Left lung (tissue), 10 donors: ENCODE data around the gene CREB3L2. TPM values are rescaled to one million over a fixed set of nuclear protein-coding genes. Genes with fewer than 3 reads are reported as not detected.

Source experiments
- ATAC-seq: fragments of 200-7000 bp; cut with Tn5 transposase; one replicate; pipeline ENCODE4 v1.9.1; 2020; ENCODE audit warnings: moderate library complexity
- DNase-seq, 4 donors: peaks; one replicate each; pipeline ENCODE4 v3.0.0-alpha.2; 2013 to 2020
- H3K27ac ChIP-seq, 2 donors: fragments of 200-600 bp; sonication (generic) in 1 of 2; one replicate each; pipeline versions ENCODE4 v1.5.0 to v1.8.0; 2020 to 2021
- H3K27me3 ChIP-seq, 2 donors: fragments of 200-600 bp; sonication (generic) in 1 of 2; one replicate each; pipeline versions ENCODE4 v1.5.0 to v1.8.0; 2020 to 2021
- H3K36me3 ChIP-seq, 2 donors: fragments of 200-600 bp; sonication (generic) in 1 of 2; one replicate each; pipeline versions ENCODE4 v1.5.0 to v1.8.0; 2020 to 2021
- H3K4me1 ChIP-seq, 2 donors: fragments of 200-600 bp; one replicate each; pipeline ENCODE4 v1.8.0; 2021
- H3K4me3 ChIP-seq, 2 donors: fragments of 200-600 bp; sonication (generic) in 1 of 2; one replicate each; pipeline versions ENCODE4 v1.5.0 to v1.8.0; 2020 to 2021; ENCODE audit warnings: mild to moderate bottlenecking in 1 of 2
- H3K9me3 ChIP-seq, 2 donors: fragments of 200-600 bp; sonication (generic) in 1 of 2; one replicate each; pipeline versions ENCODE4 v1.5.0 to v1.8.0; 2020 to 2021
- intact Hi-C, 2 donors: fragments of 100-400 bp; cut with DNase I; formaldehyde crosslinking; loops; one replicate each; pipeline versions ENCODE4 v1.11.2 to v1.14.2; 2022
- polyA plus RNA-seq, 6 donors: library from polyadenylated mRNA; unstranded; fragments of 120-200 nt; gene quantifications; one replicate each; pipeline ENCODE4 v1.2.1, GENCODE V29; 2013; ENCODE audit not compliant: insufficient read length in 6 of 6
- total RNA-seq, 2 donors: library from RNA; stranded (reverse); fragmentation: NEBNext Ultra II Directional; extraction: Animal tissue kit (Norgen Biotek cat#: 25700); gene quantifications; one replicate each; pipeline ENCODE4 v1.2.1, GENCODE V29; 2021
- TF ChIP-seq, protein P1 (sequence below), 2 donors: fragments of 200-600 bp; sonication (generic) in 1 of 2; IDR thresholded peaks; one replicate each; pipeline versions ENCODE4 v1.5.0 to v1.8.0; 2021; ENCODE audit warnings: antibody characterized with exemption in 2 of 2
- donor health status: DM: no; HTN: yes; CAD: no.
- donor health status: DM: no; HTN: no; CAD: no.

The CREB3L2 gene
- total and polyA plus RNA-seq, 8 donors: 49.9 to 62.7 (median 58.9) TPM

DNA sequence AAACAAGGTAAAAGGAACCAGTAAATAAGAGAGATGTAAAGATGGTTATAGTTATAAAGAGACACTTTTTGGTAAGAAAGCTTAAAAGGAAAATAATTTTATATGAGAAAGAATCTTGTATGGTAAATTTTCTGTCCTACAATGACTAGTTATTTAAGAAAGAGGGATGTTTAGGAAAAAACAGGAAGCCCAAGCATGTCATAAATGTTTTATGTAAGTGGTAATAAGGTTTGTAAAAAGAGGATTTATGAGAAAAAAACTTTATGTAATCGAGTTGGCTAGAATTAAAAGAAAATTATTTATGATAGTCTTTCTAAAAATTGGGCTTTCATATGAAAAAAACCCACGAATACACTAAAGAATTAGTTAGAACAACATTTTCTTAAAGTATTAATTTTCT is 34.2 kb upstream of the CREB3L2 start:
- TF ChIP-seq, protein P1, sequence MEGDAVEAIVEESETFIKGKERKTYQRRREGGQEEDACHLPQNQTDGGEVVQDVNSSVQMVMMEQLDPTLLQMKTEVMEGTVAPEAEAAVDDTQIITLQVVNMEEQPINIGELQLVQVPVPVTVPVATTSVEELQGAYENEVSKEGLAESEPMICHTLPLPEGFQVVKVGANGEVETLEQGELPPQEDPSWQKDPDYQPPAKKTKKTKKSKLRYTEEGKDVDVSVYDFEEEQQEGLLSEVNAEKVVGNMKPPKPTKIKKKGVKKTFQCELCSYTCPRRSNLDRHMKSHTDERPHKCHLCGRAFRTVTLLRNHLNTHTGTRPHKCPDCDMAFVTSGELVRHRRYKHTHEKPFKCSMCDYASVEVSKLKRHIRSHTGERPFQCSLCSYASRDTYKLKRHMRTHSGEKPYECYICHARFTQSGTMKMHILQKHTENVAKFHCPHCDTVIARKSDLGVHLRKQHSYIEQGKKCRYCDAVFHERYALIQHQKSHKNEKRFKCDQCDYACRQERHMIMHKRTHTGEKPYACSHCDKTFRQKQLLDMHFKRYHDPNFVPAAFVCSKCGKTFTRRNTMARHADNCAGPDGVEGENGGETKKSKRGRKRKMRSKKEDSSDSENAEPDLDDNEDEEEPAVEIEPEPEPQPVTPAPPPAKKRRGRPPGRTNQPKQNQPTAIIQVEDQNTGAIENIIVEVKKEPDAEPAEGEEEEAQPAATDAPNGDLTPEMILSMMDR (IDR thresholded peaks at IDR 0.05): no peak
- Histone ChIP-seq H3K9me3 (peaks cover 0 to 18% of the 10 kb centered on the region in 2 donors), H3K4me3 (no peak overlapping the region), H3K4me1 (no peaks in the 10 kb centered on the region), H3K27ac (no peak overlapping the region), H3K27me3 (no peaks in the 10 kb centered on the region), H3K36me3 (no peaks in the 10 kb centered on the region)
- intact Hi-C loops: no loop called here
- no peak for DNase-seq
- no peak for ATAC-seq

DNA sequence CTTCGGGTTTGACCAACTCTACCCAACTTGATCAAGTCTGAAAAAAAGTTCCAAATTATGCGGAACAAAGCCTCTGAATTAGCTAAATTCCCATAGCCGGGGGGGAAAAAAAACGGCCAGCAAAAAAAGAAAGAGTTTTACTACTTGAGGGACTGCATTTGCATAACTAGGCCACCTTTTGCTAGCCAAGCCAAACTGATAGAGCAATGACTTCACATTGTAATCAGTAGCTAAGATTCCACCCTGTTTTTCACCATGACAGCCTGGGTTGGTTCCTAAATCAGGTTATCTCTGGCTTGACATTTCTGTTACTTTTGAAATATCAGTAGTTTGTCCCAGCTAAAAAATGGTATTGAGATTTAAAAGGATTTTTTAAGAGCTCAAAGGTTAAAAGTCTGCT is 31.4 kb upstream of the CREB3L2 start:
- Histone ChIP-seq H3K27ac (no peak overlapping the region), H3K4me1 (no peaks in the 10 kb centered on the region), H3K4me3 (no peak overlapping the region), H3K9me3 (peaks cover 0 to 18% of the 10 kb centered on the region in 2 donors), H3K36me3 (no peaks in the 10 kb centered on the region), H3K27me3 (no peaks in the 10 kb centered on the region)
- intact Hi-C loops: no loop called here
- no peak for DNase-seq
- TF ChIP-seq, protein P1 (IDR thresholded peaks at IDR 0.05): no peak
- no peak for ATAC-seq

DNA sequence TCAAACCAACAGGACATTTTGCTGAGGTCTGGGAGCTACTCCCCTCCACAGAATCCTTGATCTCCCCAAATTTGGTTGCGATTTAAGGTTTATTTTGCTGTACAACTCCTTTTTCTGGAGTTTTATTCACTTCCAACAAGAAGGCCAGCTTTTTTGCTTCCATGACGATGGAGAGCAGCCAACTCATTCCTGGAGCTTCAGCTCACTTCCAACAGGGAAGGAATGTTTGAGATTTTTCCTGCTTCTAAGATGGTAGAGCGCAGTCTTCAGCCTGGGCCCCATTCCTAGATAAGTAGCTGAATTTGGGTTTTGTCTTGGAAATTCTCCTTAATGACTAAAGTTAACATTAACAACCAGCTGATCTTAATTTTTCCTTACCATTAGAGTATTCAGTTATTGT is 30.9 kb upstream of the CREB3L2 start:
- Histone ChIP-seq H3K27me3 (no peaks in the 10 kb centered on the region), H3K4me3 (no peak overlapping the region), H3K4me1 (no peaks in the 10 kb centered on the region), H3K36me3 (no peaks in the 10 kb centered on the region), H3K9me3 (peaks cover 0 to 17% of the 10 kb centered on the region in 2 donors), H3K27ac (no peak overlapping the region)
- TF ChIP-seq, protein P1 (IDR thresholded peaks at IDR 0.05): no peak
- DNase-seq: no peak
- no peak for ATAC-seq
- intact Hi-C loops: no loop called here

DNA sequence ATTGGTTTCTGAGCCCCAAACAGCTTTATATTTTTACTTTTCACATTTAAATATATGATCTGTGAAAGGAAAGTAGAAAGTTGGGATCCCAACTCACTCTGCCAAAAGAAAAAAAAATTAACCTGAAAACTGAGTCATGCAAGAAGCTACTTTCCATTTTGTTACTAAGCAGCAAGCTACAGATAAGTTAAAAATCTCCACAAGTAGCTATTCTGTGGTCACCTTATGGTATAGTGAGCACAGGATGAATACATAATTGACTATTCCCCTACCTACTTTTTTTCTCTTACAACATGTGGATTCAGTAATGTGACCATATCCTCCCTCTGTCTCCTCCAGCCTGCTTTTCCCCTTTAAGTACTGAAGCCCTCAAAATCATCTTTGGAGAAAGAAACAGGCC is 30.3 kb upstream of the CREB3L2 start:
- Histone ChIP-seq H3K27me3 (no peaks in the 10 kb centered on the region), H3K36me3 (no peaks in the 10 kb centered on the region), H3K27ac (no peak overlapping the region), H3K4me1 (no peaks in the 10 kb centered on the region), H3K9me3 (peaks cover 0 to 16% of the 10 kb centered on the region in 2 donors), H3K4me3 (no peak overlapping the region)
- ATAC-seq (no peak), DNase-seq (no peak)
- TF ChIP-seq, protein P1 (IDR thresholded peaks at IDR 0.05): no peak
- intact Hi-C loops: no loop called here

DNA sequence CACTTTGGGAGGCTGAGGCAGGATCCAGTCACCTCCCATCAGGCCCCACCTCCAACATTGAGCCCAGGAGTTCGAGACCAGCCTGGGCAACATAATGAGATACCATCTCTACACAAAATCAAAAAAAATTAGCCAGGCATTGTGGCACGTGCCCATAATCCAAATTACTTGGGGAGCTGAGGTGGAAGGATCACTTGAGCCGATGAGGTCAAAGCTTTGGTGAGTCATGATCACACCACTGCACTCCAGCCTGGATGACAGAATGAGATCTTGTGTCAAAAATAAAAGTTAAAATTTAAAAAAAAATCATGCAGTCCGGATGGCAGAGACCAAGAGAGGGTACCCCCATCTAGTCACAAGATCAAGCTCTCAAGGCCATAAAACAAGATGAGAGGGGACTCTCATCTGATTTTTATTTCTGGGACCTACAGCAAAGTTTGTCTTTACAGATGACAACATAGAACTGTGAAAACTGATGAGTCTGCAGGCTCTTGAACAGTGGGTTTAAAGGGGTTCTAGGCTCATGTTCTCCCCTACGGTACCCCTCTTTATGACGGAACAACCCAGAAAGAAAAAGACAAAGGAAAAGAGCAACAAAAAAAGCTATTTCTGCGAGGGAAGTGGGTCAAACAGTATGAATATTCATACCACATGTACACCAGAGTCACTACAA is 28.9 kb upstream of the CREB3L2 start:
- ATAC-seq (peak; percentile 26), DNase-seq (no peak)
- H3K36me3 ChIP-seq: no peaks in the 10 kb centered on the region
- H3K9me3 ChIP-seq: peaks cover 0 to 6% of the 10 kb centered on the region in 2 donors
- H3K27ac ChIP-seq: no peak overlapping the region
- TF ChIP-seq, protein P1 (IDR thresholded peaks at IDR 0.05): no peak
- no peaks in the 10 kb centered on the region for H3K4me1 ChIP-seq
- no peak overlapping the region for H3K4me3 ChIP-seq
- intact Hi-C loops: no loop called here
- H3K27me3 ChIP-seq: no peaks in the 10 kb centered on the region
